A549 (cell line): Measurements from ENCODE around the gene GRAMD1A. TPM values are rescaled to one million over a fixed set of nuclear protein-coding genes. Genes with fewer than 3 reads are reported as not detected.

Experiments
- CHD4 ChIP-seq: fragments of 200-600 bp; sonication (generic); IDR thresholded peaks from 2 replicates; pipeline ENCODE4 v1.6.1; 2016; ENCODE audit warnings: antibody characterized with exemption, mild to moderate bottlenecking, borderline replicate concordance
- E2F6 ChIP-seq: IDR thresholded peaks from 2 replicates; pipeline ENCODE4 v1.6.1; 2012; ENCODE audit warnings: low read depth, borderline replicate concordance
- EP300 ChIP-seq, 2 experiments: fragments of >200 bp; sonication (Bioruptor Twin); formaldehyde crosslinking; IDR thresholded peaks; 2 replicates in 1 of 2; 3 replicates in 1 of 2; pipeline ENCODE4 v1.6.1; 2016 to 2017
- FOSL2 ChIP-seq, 2 experiments: fragments of 450-650 bp in 1 of 2; fragments of >200 bp in 1 of 2; sonication (Bioruptor Twin) in 1 of 2; formaldehyde crosslinking; IDR thresholded peaks; 2 replicates each; pipeline versions ENCODE4 v1.5.0 to v1.6.1; 2016 to 2020; ENCODE audit warnings: mild to moderate bottlenecking in 1 of 2, moderate library complexity in 1 of 2
- FOXS1 ChIP-seq: fragments of 250-450 bp; sonication (Bioruptor Pico); IDR thresholded peaks from 2 replicates; pipeline ENCODE4 v1.5.0; 2020; ENCODE audit warnings: mild to moderate bottlenecking, moderate library complexity
- HES2 ChIP-seq: fragments of >200 bp; sonication (Bioruptor Twin); formaldehyde crosslinking; IDR thresholded peaks from 2 replicates; pipeline ENCODE4 v1.6.1; 2016
- HEYL ChIP-seq: fragments of 250-450 bp; sonication (Bioruptor Pico); IDR thresholded peaks from 2 replicates; pipeline ENCODE4 v1.8.0; 2021; ENCODE audit warnings: mild to moderate bottlenecking, moderate library complexity
- HOXB13 ChIP-seq: fragments of 250-450 bp; sonication (Bioruptor Pico); IDR thresholded peaks from 2 replicates; pipeline ENCODE4 v1.5.0; 2020; ENCODE audit warnings: low read depth, mild to moderate bottlenecking, moderate library complexity
- HOXB5 ChIP-seq: fragments of 250-450 bp; sonication (Bioruptor Pico); IDR thresholded peaks from 2 replicates; pipeline ENCODE4 v1.5.0; 2020; ENCODE audit warnings: mild to moderate bottlenecking, moderate library complexity
- JUNB ChIP-seq: fragments of >200 bp; sonication (Bioruptor Twin); formaldehyde crosslinking; IDR thresholded peaks from 2 replicates; pipeline ENCODE4 v1.6.1; 2016
- KDM5A ChIP-seq: fragments of 200-600 bp; sonication (generic); IDR thresholded peaks from 2 replicates; pipeline ENCODE4 v1.6.1; 2016; ENCODE audit warnings: antibody characterized with exemption, mild to moderate bottlenecking
- MYC ChIP-seq: IDR thresholded peaks from 2 replicates; pipeline ENCODE4 v1.6.1; 2012; ENCODE audit warnings: mild to moderate bottlenecking, inconsistent platforms, low read length, improper control_type of control experiment, borderline replicate concordance
- NFE2L2 ChIP-seq: fragments of 150-350 bp; conservative IDR thresholded peaks from 2 replicates; pipeline ENCODE4 v1.6.1; 2014; ENCODE audit warnings: low read length
- PHF8 ChIP-seq: fragments of 200-600 bp; sonication (generic); IDR thresholded peaks from 2 replicates; pipeline ENCODE4 v1.6.1; 2016; ENCODE audit warnings: low read depth, mild to moderate bottlenecking, antibody characterized with exemption, moderate library complexity, borderline replicate concordance
- POLR2A ChIP-seq: IDR thresholded peaks from 2 replicates; pipeline ENCODE4 v1.6.1; 2012; ENCODE audit warnings: mild to moderate bottlenecking, low read length
- SMC3 ChIP-seq: fragments of >200 bp; sonication (Bioruptor Twin); formaldehyde crosslinking; IDR thresholded peaks from 3 replicates; pipeline ENCODE4 v1.6.1; 2018; ENCODE audit warnings: inconsistent platforms
- TP53 ChIP-seq: fragments of 250-450 bp; sonication (Bioruptor Pico); IDR thresholded peaks from 2 replicates; pipeline ENCODE4 v1.5.0; 2021; ENCODE audit warnings: mild to moderate bottlenecking, moderate library complexity
- USF2 ChIP-seq: fragments of 450-650 bp; IDR thresholded peaks from 2 replicates; pipeline ENCODE4 v1.6.1; 2014; ENCODE audit warnings: antibody characterized with exemption
- polyA plus RNA-seq, 4 experiments: library from polyadenylated mRNA; depleted of rRNA in 3 of 4; stranded (reverse); fragments of >200 nt; fragmentation: RNase III in 1 of 4; extraction: RNeasy Plus Mini Kit Qiagen cat#74134 plus additional on column Dnase treatment in 1 of 4; gene quantifications; 2 replicates in 3 of 4; 3 replicates in 1 of 4; pipeline ENCODE4 v1.2.3, GENCODE V29; 2011 to 2017
- TF ChIP-seq, protein P1 (sequence below): fragments of >200 bp; sonication (Bioruptor Twin); formaldehyde crosslinking; IDR thresholded peaks from 3 replicates; pipeline ENCODE4 v1.5.1; 2016
- TF ChIP-seq, protein P2 (sequence below): IDR thresholded peaks from 2 replicates; pipeline ENCODE4 v1.6.1; 2012
- TF ChIP-seq, protein P3 (sequence below): fragments of 250-450 bp; sonication (Bioruptor Pico); IDR thresholded peaks from 2 replicates; pipeline ENCODE4 v1.5.0; 2021; ENCODE audit warnings: mild to moderate bottlenecking, moderate library complexity, borderline replicate concordance
- TF ChIP-seq, protein P4 (sequence below): IDR thresholded peaks from 2 replicates; pipeline ENCODE4 v1.6.1; 2012

GRAMD1A gene
- polyA plus RNA-seq, 2 of the 4 experiments (the other 2 are of a cell fraction) = 128 to 184 TPM

DNA sequence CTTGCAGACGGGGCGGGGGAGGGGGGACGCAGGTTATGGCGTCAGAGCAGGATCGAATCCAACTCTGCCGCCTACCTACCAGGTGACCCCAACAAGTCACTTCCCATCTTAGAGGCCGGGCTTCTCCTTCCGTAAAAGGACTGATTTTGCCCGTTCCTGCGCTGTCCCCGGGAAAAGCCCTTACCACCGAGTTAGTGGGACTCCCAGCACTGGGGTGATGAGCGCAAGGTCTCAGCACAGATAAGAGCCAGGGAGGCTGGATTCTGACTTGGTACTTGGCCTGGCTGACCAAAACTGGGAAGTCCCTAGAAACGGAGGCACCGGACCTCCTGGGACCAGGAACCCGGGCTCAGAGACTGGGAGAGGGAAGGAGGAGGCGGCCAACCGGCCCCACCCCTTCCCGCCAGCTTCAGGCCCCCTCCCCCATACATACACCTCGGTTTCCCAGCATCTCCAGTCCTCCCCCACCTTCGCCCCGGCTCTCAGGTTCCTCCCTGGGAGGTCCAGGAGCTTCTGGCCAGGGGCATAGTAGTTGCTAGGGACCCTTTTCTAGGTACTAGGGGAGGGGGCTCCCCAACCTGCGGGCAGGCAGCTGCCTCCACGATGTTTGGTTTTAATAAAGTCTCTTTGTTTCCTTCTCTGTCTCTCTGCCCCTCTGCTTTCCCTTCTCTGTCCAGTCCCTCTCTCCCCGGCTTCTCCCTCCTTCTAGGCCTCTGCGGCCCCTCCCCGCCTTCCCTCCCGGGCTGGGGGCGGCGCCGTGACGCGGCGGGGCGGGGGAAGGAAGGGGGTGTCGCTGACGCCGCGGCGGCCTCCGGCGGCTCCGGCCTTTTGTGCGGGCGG lies at the start of gene GRAMD1A (continued):
- TF ChIP-seq HES2 = no peak
- TF ChIP-seq POLR2A = peak; percentile 64
- TF ChIP-seq MYC = no peak
- TF ChIP-seq, protein P1, sequence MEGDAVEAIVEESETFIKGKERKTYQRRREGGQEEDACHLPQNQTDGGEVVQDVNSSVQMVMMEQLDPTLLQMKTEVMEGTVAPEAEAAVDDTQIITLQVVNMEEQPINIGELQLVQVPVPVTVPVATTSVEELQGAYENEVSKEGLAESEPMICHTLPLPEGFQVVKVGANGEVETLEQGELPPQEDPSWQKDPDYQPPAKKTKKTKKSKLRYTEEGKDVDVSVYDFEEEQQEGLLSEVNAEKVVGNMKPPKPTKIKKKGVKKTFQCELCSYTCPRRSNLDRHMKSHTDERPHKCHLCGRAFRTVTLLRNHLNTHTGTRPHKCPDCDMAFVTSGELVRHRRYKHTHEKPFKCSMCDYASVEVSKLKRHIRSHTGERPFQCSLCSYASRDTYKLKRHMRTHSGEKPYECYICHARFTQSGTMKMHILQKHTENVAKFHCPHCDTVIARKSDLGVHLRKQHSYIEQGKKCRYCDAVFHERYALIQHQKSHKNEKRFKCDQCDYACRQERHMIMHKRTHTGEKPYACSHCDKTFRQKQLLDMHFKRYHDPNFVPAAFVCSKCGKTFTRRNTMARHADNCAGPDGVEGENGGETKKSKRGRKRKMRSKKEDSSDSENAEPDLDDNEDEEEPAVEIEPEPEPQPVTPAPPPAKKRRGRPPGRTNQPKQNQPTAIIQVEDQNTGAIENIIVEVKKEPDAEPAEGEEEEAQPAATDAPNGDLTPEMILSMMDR = no peak
- no peak for TF ChIP-seq KDM5A
- no peak for TF ChIP-seq HOXB13 (CRISPR knock-in tag)
- TF ChIP-seq SMC3 = peak; percentile 38; the same call in 2 of the 3 replicates
- TF ChIP-seq HEYL (CRISPR knock-in tag) = no peak
- peak; percentile 71; the same call in 1 of the 2 replicates for TF ChIP-seq HOXB5 (CRISPR knock-in tag)
- TF ChIP-seq, protein P2, sequence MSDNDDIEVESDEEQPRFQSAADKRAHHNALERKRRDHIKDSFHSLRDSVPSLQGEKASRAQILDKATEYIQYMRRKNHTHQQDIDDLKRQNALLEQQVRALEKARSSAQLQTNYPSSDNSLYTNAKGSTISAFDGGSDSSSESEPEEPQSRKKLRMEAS = peak; percentile 43
- peak; percentile 35; the same call in 1 of the 2 replicates for TF ChIP-seq FOSL2 (IDR thresholded peaks at IDR 0.05)
- peak; percentile 25 for TF ChIP-seq FOSL2 (CRISPR knock-in tag; IDR thresholded peaks at IDR 0.05)
- TF ChIP-seq PHF8 = peak; percentile 73
- peak; percentile 59; the same call in 1 of the 2 replicates for TF ChIP-seq E2F6
- TF ChIP-seq NFE2L2 = no peak
- 0 out of 2 replicates have a peak, but pooled peaks have one; percentile 7 for TF ChIP-seq TP53 (CRISPR knock-in tag)
- TF ChIP-seq USF2 = peak; percentile 82
- TF ChIP-seq, protein P3, sequence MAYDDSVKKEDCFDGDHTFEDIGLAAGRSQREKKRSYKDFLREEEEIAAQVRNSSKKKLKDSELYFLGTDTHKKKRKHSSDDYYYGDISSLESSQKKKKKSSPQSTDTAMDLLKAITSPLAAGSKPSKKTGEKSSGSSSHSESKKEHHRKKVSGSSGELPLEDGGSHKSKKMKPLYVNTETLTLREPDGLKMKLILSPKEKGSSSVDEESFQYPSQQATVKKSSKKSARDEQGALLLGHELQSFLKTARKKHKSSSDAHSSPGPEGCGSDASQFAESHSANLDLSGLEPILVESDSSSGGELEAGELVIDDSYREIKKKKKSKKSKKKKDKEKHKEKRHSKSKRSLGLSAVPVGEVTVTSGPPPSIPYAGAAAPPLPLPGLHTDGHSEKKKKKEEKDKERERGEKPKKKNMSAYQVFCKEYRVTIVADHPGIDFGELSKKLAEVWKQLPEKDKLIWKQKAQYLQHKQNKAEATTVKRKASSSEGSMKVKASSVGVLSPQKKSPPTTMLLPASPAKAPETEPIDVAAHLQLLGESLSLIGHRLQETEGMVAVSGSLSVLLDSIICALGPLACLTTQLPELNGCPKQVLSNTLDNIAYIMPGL (CRISPR knock-in tag) = no peak
- no peak for TF ChIP-seq FOXS1 (CRISPR knock-in tag)
- TF ChIP-seq, protein P4, sequence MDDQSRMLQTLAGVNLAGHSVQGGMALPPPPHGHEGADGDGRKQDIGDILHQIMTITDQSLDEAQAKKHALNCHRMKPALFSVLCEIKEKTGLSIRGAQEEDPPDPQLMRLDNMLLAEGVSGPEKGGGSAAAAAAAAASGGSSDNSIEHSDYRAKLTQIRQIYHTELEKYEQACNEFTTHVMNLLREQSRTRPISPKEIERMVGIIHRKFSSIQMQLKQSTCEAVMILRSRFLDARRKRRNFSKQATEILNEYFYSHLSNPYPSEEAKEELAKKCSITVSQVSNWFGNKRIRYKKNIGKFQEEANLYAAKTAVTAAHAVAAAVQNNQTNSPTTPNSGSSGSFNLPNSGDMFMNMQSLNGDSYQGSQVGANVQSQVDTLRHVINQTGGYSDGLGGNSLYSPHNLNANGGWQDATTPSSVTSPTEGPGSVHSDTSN = 0 out of 2 replicates have a peak, but pooled peaks have one; percentile 4
- TF ChIP-seq EP300 (IDR thresholded peaks at IDR 0.05) = peak; percentile 6 to 58; a peak in 3 of 5 replicates
- TF ChIP-seq JUNB = no peak; the same call in 1 of the 2 replicates
- TF ChIP-seq CHD4 = no peak
